Measurements from ENCODE around the gene ECI1. TPM values are rescaled to one million over a fixed set of nuclear protein-coding genes. Genes with fewer than 3 reads are reported as not detected.

The ECI1 gene
- total RNA-seq, 2 donors from 2014 or later = 48.5 to 87.0 TPM

- 86% methylated on average over 17 of the region's 18 CpGs for WGBS
- Histone ChIP-seq H3K36me3 (peaks cover 9 to 10% of the 10 kb centered on the region in 2 donors), H3K27me3 (replicated peaks; ENCODE audit: insufficient read depth) (no peaks in the 10 kb centered on the region), H3K27ac (no peak overlapping the region), H3K9me3 (no peaks in the 10 kb centered on the region), H3K4me1 (replicated peaks) (no peaks in the 10 kb centered on the region), H3K4me3 (no peak overlapping the region)
- no peak for DNase-seq (ENCODE audit: low spot score)
- intact Hi-C loops (cut with DNase I) = loop anchor here (10.0 kb wide), 1 partner anchor 222 kb away; the partner anchor contains the start of gene NHERF2
- no peak for TF ChIP-seq CTCF (IDR thresholded peaks at IDR 0.05)
- no peak for TF ChIP-seq POLR2AphosphoS5 (IDR thresholded peaks at IDR 0.05)
- no peak for TF ChIP-seq POLR2A (IDR thresholded peaks at IDR 0.05)
Observed at GRCh38 chr16:2246301-2246885, 5.0 kb downstream of the ECI1 start.

GRCh38 chr16:2244926-2245795, 6.2 kb downstream of the ECI1 start:
- no peaks in the 10 kb centered on the region for H3K9me3 ChIP-seq
- no peak overlapping the region for H3K27ac ChIP-seq
- TF ChIP-seq POLR2A (IDR thresholded peaks at IDR 0.05) (no peak), POLR2AphosphoS5 (IDR thresholded peaks at IDR 0.05) (no peak), CTCF (IDR thresholded peaks at IDR 0.05) (no peak)
- WGBS = 92% methylated on average over 28 of the region's 30 CpGs
- no peak overlapping the region for H3K4me3 ChIP-seq
- no peak for DNase-seq (ENCODE audit: low spot score)
- intact Hi-C loops (cut with DNase I) = loop anchor here (10.0 kb wide), 1 partner anchor 220 kb away; the partner anchor contains the start of gene NHERF2
- H3K36me3 ChIP-seq = peaks cover 9 to 10% of the 10 kb centered on the region in 2 donors
- no peaks in the 10 kb centered on the region for H3K27me3 ChIP-seq (replicated peaks; ENCODE audit: insufficient read depth)
- H3K4me1 ChIP-seq (replicated peaks) = no peaks in the 10 kb centered on the region

- Histone ChIP-seq H3K27ac (no peak overlapping the region), H3K9me3 (no peaks in the 10 kb centered on the region), H3K4me3 (no peak overlapping the region), H3K4me1 (replicated peaks) (no peaks in the 10 kb centered on the region), H3K36me3 (peaks cover 9 to 10% of the 10 kb centered on the region in 2 donors), H3K27me3 (replicated peaks; ENCODE audit: insufficient read depth) (no peaks in the 10 kb centered on the region)
- no peak for DNase-seq (ENCODE audit: low spot score)
- WGBS = 72% methylated on average over 11 of the region's 17 CpGs
- TF ChIP-seq CTCF (IDR thresholded peaks at IDR 0.05) = no peak
- peak; percentile 5 for TF ChIP-seq POLR2AphosphoS5 (IDR thresholded peaks at IDR 0.05)
- intact Hi-C loops (cut with DNase I) = loop anchor here (10.0 kb wide), 1 partner anchor 220 kb away; the partner anchor contains the start of gene NHERF2
Observed at GRCh38 chr16:2244301-2244700, 7.1 kb downstream of the ECI1 start.

GRCh38 chr16:2243781-2244180, 7.6 kb downstream of the ECI1 start:
- Histone ChIP-seq H3K4me1 (replicated peaks) (no peaks in the 10 kb centered on the region), H3K9me3 (no peaks in the 10 kb centered on the region), H3K36me3 (peaks cover 9 to 10% of the 10 kb centered on the region in 2 donors), H3K27me3 (replicated peaks; ENCODE audit: insufficient read depth) (no peaks in the 10 kb centered on the region), H3K27ac (no peak overlapping the region), H3K4me3 (no peak overlapping the region)
- WGBS = 98% methylated on average over 11 of the region's 11 CpGs
- no peak for TF ChIP-seq POLR2A (IDR thresholded peaks at IDR 0.05)
- no peak for TF ChIP-seq POLR2AphosphoS5 (IDR thresholded peaks at IDR 0.05)
- TF ChIP-seq CTCF (IDR thresholded peaks at IDR 0.05) = no peak
- intact Hi-C loops (cut with DNase I) = loop anchor here (10.0 kb wide), 1 partner anchor 219 kb away; the partner anchor contains the start of gene NHERF2
- no peak for DNase-seq (ENCODE audit: low spot score)
